Camera-type eye (tissue), 1 donor: ENCODE data around the gene NFS1. TPM values are rescaled to one million over a fixed set of nuclear protein-coding genes. Genes with fewer than 3 reads are reported as not detected.

Experiments
- total RNA-seq: library from RNA; depleted of rRNA; stranded (reverse); fragments of >200 nt; gene quantifications from one replicate; pipeline ENCODE4 v1.2.3, GENCODE V29; 2014

Gene NFS1
- 38.4 TPM for total RNA-seq

GRCh38 chr20:35699127-35699956, at the start of gene NFS1, which contains the start of gene ROMO1:
NFS1 (minus strand) TSS chr20:35699352; CDS start chr20:35699288, 64 bp downstream.
ROMO1 (plus strand) TSS chr20:35699405; CDS start chr20:35699633, 228 bp downstream.

GRCh38 chr20:35741892-35742740, 43.0 kb upstream of the NFS1 start, which contains the start of gene RBM39:
RBM39 (minus strand) TSS chr20:35742260; CDS start chr20:35740874, 1,386 bp downstream.

GRCh38 chr20:35664466-35665206, 34.5 kb downstream of the NFS1 start, which contains the start of the genes CPNE1 and RBM12:
CPNE1 (minus strand) TSS chr20:35664900; CDS start chr20:35632923, 31,977 bp downstream.
RBM12 (minus strand) TSS chr20:35664900; CDS start chr20:35655322, 9,578 bp downstream.

Other genes with a start within 250 kb of the NFS1 start
- 50.9 TPM for gene CEP250, start 243.8 kb downstream of the NFS1 start, total RNA-seq
- gene C20orf173, start 169.7 kb downstream of the NFS1 start, total RNA-seq = not detected
- 217 TPM for gene ERGIC3, start 157.3 kb downstream of the NFS1 start, total RNA-seq
- 1.2 TPM for gene SPAG4, start 83.5 kb downstream of the NFS1 start, total RNA-seq
- 86.6 TPM for gene CPNE1, start 34.5 kb downstream of the NFS1 start, total RNA-seq
- 87.4 TPM for gene RBM12, start 34.5 kb downstream of the NFS1 start, total RNA-seq
- 49.9 TPM for gene ROMO1, start 53 bp upstream of the NFS1 start, total RNA-seq
- gene RBM39, start 42.9 kb upstream of the NFS1 start, total RNA-seq = 668 TPM
- gene PHF20, start 72.7 kb upstream of the NFS1 start, total RNA-seq = 46.5 TPM